RWPE1 (cell line): Measurements from ENCODE around the gene DNLZ.
"Not testable (repeated sequence)": the region's sequence is repeated elsewhere in the genome, so short reads cannot be mapped to it uniquely, and the experiment has no call there.

ENCODE experiments used
- CTCF ChIA-PET: fragments of 350-600 bp; sonication (Branson Sonifier 250); formaldehyde crosslinking; extraction: SDS; loops from one replicate; lab custom pipeline; 2021; lab: Yijun Ruan, JAX
- POLR2A ChIA-PET: fragments of 400-600 bp; formaldehyde crosslinking; extraction: SDS; loops from one replicate; lab custom pipeline; 2020; ENCODE audit warnings: antibody characterized with exemption; ENCODE audit not compliant: low non-redundant PET; lab: Yijun Ruan, JAX
- DNase-seq: peaks from one replicate; pipeline ENCODE4 v3.0.0; 2012; ENCODE audit warnings: low spot score
- H3K27ac ChIP-seq: fragments of 450-650 bp; 2 replicates; pipeline ENCODE4 v1.5.1; 2017
- CTCF ChIP-seq: fragments of 450-650 bp; conservative IDR thresholded peaks from 2 replicates; pipeline ENCODE4 v1.5.1; 2017; ENCODE audit warnings: low read depth, mild to moderate bottlenecking

The DNLZ gene

GRCh38 chr9:136322756-136323330 lies 40.7 kb downstream of the DNLZ start:
- TF ChIP-seq CTCF: no peak
- H3K27ac ChIP-seq: no peak overlapping the region; the same call in 1 of the 2 replicates
- ChIA-PET CTCF (interaction anchor here (0.7 to 2.6 kb wide), 4 partner anchors 10 to 23 kb away, joined by 3 to 12 read pairs (median 8); no protein-coding TSS in a partner anchor), POLR2A (no interaction called here)
- DNase-seq: no peak

GRCh38 chr9:136321561-136321960 lies 42.0 kb downstream of the DNLZ start:
- ChIA-PET POLR2A (no interaction called here), CTCF (interaction anchor here (0.6 to 0.7 kb wide), 3 partner anchors 9 to 365 kb away, joined by 3 to 5 read pairs (median 5); no protein-coding TSS in a partner anchor)
- no peak overlapping the region for H3K27ac ChIP-seq
- TF ChIP-seq CTCF: no peak
- DNase-seq: no peak

GRCh38 chr9:136320972-136321371 lies 42.6 kb downstream of the DNLZ start:
- H3K27ac ChIP-seq, DNase-seq, POLR2A ChIA-PET: not testable (repeated sequence)
- CTCF ChIA-PET: interaction anchor here (0.7 kb wide), 2 partner anchors 8 to 365 kb away, joined by 3 to 5 read pairs; no protein-coding TSS in a partner anchor

GRCh38 chr9:136319955-136320354 lies 43.6 kb downstream of the DNLZ start:
- CTCF ChIA-PET: interaction anchor here (0.6 kb wide), 1 partner anchor 8 kb away, joined by 3 read pairs; no protein-coding TSS in a partner anchor
- POLR2A ChIA-PET, H3K27ac ChIP-seq, DNase-seq: not testable (repeated sequence)

GRCh38 chr9:136319244-136319643 lies 44.3 kb downstream of the DNLZ start:
- DNase-seq, POLR2A ChIA-PET, H3K27ac ChIP-seq: not testable (repeated sequence)
- CTCF ChIA-PET: interaction anchor here (0.6 kb wide), 1 partner anchor 9 kb away, joined by 3 read pairs; no protein-coding TSS in a partner anchor

- ChIA-PET CTCF (no interaction called here), POLR2A (interaction anchor here (0.6 kb wide), 1 partner anchor 16 kb away, joined by 4 read pairs; no protein-coding TSS in a partner anchor)
- H3K27ac ChIP-seq: no peak overlapping the region
- no peak for TF ChIP-seq CTCF
- no peak for DNase-seq
Observed at GRCh38 chr9:136318776-136319241, 44.7 kb downstream of the DNLZ start.

- H3K27ac ChIP-seq: no peak overlapping the region
- ChIA-PET POLR2A (interaction anchor here (0.6 kb wide), 1 partner anchor 17 kb away, joined by 4 read pairs; no protein-coding TSS in a partner anchor), CTCF (interaction anchor here (0.5 to 1.5 kb wide), 2 partner anchors 8 to 206 kb away, joined by 4 to 5 read pairs; no protein-coding TSS in a partner anchor)
- TF ChIP-seq CTCF: no peak
- no peak for DNase-seq
Observed at GRCh38 chr9:136318111-136318775, 45.3 kb downstream of the DNLZ start.

- no peak for TF ChIP-seq CTCF
- H3K27ac ChIP-seq: peak overlapping the region; percentile 12
- POLR2A ChIA-PET: no interaction called here
- CTCF ChIA-PET: interaction anchor here (0.5 to 1.5 kb wide), 2 partner anchors 8 to 206 kb away, joined by 4 to 5 read pairs; no protein-coding TSS in a partner anchor
- DNase-seq: no peak
Observed at GRCh38 chr9:136317695-136318094, 45.8 kb downstream of the DNLZ start.
